HG03045 (cell line): ENCODE results near the gene AKAP6.

ENCODE experiments used
- ATAC-seq: cut with Tn5 transposase; IDR thresholded peaks from one replicate; pipeline ENCODE4 v1.9.1; 2021; ENCODE audit warnings: mild to moderate bottlenecking, moderate library complexity; ENCODE audit not compliant: unreplicated experiment

Gene AKAP6

DNA sequence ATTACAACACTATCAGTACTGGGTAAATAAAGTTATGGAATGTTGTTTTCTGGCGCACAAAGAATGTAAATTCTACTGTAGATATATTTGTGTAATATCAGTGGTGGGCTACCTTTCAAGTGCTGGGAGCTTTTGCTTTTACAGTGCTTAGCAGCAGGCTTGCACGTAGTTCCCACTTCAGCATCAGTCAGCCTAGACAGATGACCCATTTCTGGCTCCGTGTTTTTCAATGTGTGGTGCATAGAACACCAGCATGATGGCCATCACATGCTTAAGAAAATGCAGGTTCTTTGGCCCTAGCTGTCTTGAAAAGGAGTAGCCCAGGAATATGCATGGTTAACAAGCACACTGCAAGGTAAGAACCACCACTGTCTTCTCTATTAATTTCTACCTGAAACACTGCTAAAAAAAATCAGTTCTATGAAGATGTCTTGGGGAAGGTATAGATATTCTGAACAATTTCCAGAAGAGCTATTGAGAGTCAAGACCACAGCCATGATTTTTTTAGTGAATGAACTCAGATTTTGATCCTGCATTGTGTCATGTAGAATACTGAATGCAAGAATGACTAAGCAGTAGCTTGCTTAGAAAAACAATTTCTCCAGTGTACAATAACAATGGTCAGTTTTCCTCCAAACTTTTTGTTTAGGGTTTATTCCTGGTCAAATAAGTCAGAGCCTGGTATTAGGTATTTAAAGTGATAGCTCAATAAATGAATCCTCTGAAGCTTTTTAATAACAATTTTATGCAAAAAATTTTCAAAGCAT lies 195.7 kb downstream of the AKAP6 start:
- ATAC-seq: no peak

DNA sequence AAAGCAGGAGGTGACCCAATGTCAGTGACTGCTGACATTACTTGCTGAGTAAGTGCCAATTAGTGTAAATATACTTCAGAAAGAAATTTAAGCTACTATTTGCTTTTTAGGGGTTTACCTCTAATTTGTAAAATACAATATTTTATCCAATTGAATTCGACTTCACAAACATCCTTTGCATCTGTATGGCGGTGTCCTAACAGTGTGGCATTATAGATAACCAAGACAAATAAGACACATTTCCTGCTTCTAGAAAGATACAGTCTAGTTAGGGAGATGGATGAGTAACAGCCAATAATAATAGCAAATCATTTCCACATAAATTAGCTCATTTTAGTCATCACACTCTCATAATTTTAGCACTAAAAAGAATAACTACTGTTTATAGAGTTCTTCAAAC lies 196.5 kb downstream of the AKAP6 start:
- ATAC-seq: no peak

DNA sequence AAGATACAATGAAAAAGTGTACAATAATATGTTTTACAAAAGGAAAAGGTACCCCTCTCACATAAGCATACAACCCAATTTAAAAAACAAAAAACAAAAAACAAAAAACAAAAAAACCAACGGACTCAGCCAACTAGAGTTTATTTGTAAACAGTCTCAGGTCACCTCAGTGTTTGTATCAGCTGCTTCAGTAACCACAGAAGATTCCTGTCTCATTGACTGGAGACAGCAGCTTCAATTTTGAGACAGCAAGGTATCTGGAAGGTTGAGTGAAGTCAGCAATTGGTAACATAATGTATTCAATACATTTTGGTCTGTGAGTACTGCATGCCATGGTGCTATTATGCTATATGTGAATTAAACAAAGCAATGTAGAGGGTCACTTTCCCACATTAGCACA lies 201.7 kb downstream of the AKAP6 start:
- ATAC-seq: no peak

- ATAC-seq: no peak
Measured at GRCh38 chr14:32531942-32532515, 202.9 kb downstream of the AKAP6 start.

- ATAC-seq: no peak
Measured at GRCh38 chr14:32534145-32534544, 205.0 kb downstream of the AKAP6 start.

DNA sequence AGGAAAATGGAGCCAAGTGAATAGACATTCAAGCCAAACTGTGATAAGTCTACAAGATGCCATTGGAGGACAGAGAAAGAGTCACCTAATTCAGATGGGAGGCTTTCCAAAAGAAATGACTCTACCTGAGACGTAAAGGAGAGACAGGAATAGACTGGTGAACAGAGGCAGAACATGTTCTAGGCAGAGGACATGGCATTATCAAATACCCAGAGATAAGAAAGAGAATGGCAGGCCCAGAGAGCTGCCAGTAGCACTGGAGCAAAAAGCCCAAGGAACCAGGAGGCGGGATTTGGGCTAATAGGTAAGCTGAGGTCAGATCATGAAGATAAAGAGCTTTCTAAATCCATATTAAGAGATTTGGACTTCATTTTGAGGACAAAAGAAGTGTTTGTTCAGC lies 207.1 kb downstream of the AKAP6 start:
- ATAC-seq: no peak

DNA sequence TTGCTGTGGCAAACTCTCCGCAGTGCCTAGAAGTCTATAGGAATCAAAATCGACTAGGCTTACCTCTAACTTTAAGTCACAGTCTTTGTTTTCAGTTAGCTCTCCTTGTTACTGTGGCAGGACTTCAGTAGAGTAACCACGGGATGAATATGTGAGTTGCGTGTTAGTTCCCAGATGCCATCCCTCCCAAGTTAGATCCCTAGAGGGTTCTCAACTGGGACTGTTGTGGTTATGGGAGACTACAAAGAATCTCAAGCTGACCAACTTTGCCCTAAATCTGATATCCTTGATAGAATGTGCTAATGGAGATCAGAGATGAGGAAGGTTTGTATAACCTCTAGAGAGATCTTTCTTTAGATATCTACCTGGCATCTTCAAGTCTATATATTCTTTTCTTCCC lies 208.1 kb downstream of the AKAP6 start:
- ATAC-seq: no peak

GRCh38 chr14:32542507-32542906 lies 213.4 kb downstream of the AKAP6 start:
- ATAC-seq: no peak

DNA sequence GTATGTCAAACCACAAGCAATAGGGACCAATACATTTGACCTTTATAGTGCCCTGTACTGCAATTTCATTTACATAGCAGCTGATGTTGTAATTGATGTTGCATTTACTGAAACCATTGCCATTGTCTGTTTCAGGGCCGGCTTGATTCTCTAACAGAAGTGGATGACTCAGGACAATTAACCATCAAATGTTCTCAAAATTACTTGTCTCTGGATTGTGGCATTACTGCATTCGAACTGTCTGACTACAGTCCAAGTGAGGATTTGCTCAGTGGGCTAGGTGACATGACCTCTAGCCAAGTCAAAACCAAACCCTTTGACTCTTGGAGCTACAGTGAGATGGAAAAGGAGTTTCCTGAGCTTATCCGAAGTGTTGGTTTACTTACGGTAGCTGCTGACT lies 216.0 kb downstream of the AKAP6 start:
- no peak for ATAC-seq

GRCh38 chr14:32545506-32546210 lies 216.6 kb downstream of the AKAP6 start:
- no peak for ATAC-seq

- ATAC-seq: no peak
Measured at GRCh38 chr14:32546246-32546645, 217.1 kb downstream of the AKAP6 start.

DNA sequence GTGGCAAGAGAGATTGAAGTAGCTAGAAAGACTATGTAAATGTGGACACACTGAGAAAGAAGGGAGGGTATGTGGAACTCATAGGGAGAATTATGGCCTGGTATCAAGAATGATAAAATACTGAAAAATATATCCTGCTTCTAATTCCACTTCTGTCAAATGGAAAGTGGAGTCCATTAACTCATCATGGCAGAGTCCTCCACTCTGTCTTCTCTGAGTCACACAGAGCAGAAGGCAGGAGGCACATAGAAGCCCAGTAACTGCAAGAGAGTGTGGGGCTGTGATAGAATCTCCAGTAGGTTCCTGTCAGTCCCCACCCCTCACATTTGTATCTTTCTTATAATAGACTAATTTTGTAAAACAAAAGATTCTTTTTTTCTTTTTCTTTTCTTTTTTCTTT lies 223.7 kb downstream of the AKAP6 start:
- ATAC-seq: no peak

DNA sequence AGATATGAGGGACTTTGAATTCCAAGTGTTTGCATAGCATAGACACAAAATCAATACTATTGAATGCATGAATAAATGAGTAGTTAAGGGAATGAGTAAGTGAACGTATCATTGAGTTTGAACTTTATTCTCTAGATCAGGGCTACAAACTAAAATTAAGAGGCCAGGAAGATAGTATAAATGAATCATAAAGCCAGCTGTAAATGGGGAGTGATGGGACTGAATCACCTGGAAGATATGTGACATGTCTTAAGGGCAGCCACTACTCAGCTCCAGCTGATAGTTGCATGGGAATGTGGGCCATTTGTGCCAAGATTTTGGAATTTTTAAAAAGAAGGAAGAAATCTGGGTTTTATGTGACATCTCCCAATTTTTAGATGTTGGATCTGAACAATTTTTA lies 229.9 kb downstream of the AKAP6 start:
- no peak for ATAC-seq

DNA sequence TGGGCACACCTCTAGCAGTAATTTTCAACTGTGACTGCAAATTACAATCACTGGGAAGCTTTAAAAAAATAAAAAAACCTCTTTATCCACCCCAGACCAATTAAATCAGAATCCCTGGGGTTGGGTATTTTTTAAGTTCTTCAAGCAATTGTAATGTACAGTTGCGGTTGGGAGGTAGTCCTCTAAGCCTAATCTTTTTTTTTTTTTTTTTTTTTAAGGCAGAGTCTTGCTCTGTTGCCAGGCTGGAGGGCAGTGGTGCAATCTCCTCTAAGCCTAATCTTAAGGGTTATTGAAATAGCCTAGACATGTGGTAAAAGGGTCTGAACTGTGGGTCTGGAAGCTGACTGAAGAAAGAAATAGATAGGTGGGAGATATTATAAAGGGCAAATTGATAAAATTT lies 230.5 kb downstream of the AKAP6 start:
- no peak for ATAC-seq

GRCh38 chr14:32560209-32560857 lies 231.2 kb downstream of the AKAP6 start:
- ATAC-seq: peak; percentile 61

DNA sequence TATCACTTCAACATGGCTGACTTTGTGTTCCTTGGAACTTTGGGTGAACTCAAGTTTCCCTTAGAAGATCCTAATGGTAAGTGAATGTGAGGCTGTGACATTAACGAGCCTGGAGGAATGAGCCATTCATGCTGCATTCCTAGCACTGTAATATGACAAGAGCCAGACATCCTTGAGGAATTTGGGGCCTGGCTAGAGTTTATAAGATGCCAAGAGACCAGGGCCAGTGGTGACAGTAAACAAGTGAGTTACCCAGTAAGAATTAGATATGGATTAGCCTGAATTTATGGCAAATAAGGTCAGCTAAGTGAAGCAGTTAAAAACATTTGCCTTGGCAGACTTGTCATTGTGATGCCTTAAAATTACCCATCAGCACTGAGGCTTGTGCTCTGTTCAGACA lies 232.4 kb downstream of the AKAP6 start:
- ATAC-seq: no peak

DNA sequence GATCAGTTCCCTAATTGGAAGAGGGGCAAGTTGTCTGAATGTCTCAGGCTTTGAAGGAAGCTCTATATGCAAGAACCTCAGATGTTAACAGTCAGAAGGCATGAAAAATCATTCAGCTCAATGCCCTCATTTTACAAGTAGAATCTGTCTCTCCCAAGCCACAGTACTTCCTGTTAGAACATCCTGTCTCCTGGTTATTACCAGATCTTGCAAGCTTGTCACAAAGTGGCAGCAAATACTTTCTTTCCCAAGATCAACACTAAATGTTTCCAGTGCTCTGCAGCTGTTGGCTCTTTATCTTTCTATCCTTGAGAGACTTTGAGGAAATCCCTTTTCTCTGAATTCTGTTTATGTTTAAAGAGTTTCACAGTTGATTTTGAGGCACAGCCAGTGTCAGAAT lies 235.5 kb downstream of the AKAP6 start:
- no peak for ATAC-seq

GRCh38 chr14:32565256-32565655 lies 236.2 kb downstream of the AKAP6 start:
- ATAC-seq: no peak

DNA sequence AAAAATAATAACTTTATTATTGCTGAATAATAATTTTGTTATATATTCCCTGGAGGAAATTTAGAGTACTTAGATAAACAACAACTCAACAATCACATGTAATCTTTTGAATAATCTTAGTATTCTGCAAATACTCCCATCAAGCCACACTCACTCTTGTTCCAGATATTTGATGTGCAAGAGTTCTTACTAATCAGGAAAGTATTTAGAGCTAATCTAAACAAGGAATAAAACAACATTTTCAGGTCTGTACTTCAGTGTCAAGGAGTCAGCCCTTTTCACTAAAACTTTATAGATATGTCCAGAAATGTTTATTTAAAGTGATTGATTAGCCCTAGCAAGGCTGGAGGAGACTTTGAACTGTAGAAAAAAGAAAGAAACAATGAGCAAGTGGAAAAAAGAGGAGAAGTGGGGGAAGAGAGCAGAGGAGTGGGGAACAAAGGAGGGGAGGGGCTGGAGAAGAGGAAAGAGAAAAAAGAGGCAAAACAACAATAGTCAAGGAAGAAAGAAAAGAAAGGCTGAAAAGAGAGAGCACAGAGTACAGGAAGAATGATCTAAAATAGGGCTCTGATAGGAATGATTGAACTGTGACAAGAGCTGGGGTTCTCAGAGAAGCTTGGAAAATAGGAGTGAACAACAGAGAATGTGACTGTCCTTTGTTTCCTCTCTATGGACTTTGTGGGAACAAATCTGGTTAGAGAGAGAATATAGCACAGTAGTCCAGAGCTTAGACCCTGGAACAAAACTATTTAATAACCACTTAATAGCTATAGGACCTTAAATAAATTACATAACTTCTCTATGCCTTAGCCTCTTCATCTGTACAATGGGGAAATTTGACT lies 238.7 kb downstream of the AKAP6 start:
- ATAC-seq: no peak

GRCh38 chr14:32571551-32571950 lies 242.5 kb downstream of the AKAP6 start:
- no peak for ATAC-seq
